OCI-LY7 (cell line): Measurements from ENCODE around the gene CPNE4. TPM values are rescaled to one million over a fixed set of nuclear protein-coding genes. Genes with fewer than 3 reads are reported as not detected.

Experiments
- Bru-seq: library from RNA; stranded (reverse); fragments of 400-500 nt; gene quantifications from one replicate; lab custom pipeline; 2021; lab: Mats Ljungman, UMichigan
- BruChase-seq, 2 experiments: library from RNA; stranded (reverse); fragments of 400-500 nt; gene quantifications; one replicate each; lab custom pipeline; 2021; lab: Mats Ljungman, UMichigan
- BruUV-seq: library from RNA; stranded (reverse); fragments of 400-500 nt; replicated peaks from 2 replicates; lab custom pipeline; 2021; lab: Mats Ljungman, UMichigan
- CTCF ChIA-PET: fragments of 300-600 bp; sonication (Branson Sonifier 250); formaldehyde crosslinking; loops from one replicate; lab custom pipeline; 2022; ENCODE audit warnings: antibody characterized with exemption; ENCODE audit not compliant: unreplicated experiment; lab: Charles Lee
- POLR2A ChIA-PET: fragments of 300-600 bp; sonication (Branson Sonifier 250); formaldehyde crosslinking; loops from one replicate; lab custom pipeline; 2022; ENCODE audit warnings: antibody characterized with exemption; lab: Charles Lee
- DNase-seq: peaks from one replicate; pipeline ENCODE4 v3.0.0-alpha.2; 2015; ENCODE audit warnings: low spot score
- H2AFZ ChIP-seq: fragments of 200-600 bp; sonication (generic), shearing (Covaris generic); 2 replicates; pipeline ENCODE4 v1.6.1; 2014; ENCODE audit warnings: mild to moderate bottlenecking, antibody characterized with exemption, low read length, moderate library complexity
- H3K27ac ChIP-seq: fragments of 200-600 bp; sonication (generic); 2 replicates; pipeline ENCODE4 v1.5.1; 2014; ENCODE audit warnings: mixed run types, low read depth, mild to moderate bottlenecking, moderate library complexity, low read length, inconsistent platforms; ENCODE audit not compliant: poor library complexity, severe bottlenecking
- H3K36me3 ChIP-seq: fragments of 200-600 bp; sonication (generic); 2 replicates; pipeline ENCODE4 v1.6.1; 2014; ENCODE audit warnings: mild to moderate bottlenecking, antibody characterized with exemption, low read length, moderate library complexity, mixed read lengths; ENCODE audit not compliant: insufficient read depth
- H3K4me1 ChIP-seq: fragments of 200-600 bp; sonication (generic); 2 replicates; pipeline ENCODE4 v1.5.1; 2014; ENCODE audit warnings: mild to moderate bottlenecking, low read length; ENCODE audit not compliant: insufficient read depth, poor library complexity, severe bottlenecking
- H3K4me2 ChIP-seq: fragments of 200-600 bp; sonication (generic); 2 replicates; pipeline ENCODE4 v1.6.1; 2014; ENCODE audit warnings: mild to moderate bottlenecking, low read length
- H3K4me3 ChIP-seq: fragments of 200-600 bp; sonication (generic); 2 replicates; pipeline ENCODE4 v1.5.1; 2014; ENCODE audit warnings: mild to moderate bottlenecking, low read depth, low read length; ENCODE audit not compliant: poor library complexity, severe bottlenecking
- H3K79me2 ChIP-seq: fragments of 200-600 bp; sonication (generic); 2 replicates; pipeline ENCODE4 v1.6.1; 2016; ENCODE audit warnings: low read depth, mild to moderate bottlenecking, low read length, moderate library complexity, mixed read lengths; ENCODE audit not compliant: insufficient read depth
- H3K9me2 ChIP-seq: fragments of 200-600 bp; sonication (generic); 2 replicates; pipeline ENCODE4 v1.6.1; 2016; ENCODE audit warnings: mild to moderate bottlenecking, low read length, mixed read lengths; ENCODE audit not compliant: insufficient read depth
- H3K9me3 ChIP-seq: fragments of 200-600 bp; sonication (generic); 2 replicates; pipeline ENCODE4 v1.6.1; 2014; ENCODE audit warnings: mild to moderate bottlenecking, mixed run types, low read length, mixed read lengths
- H4K20me1 ChIP-seq: fragments of 200-600 bp; sonication (generic); 2 replicates; pipeline ENCODE4 v1.6.1; 2014; ENCODE audit warnings: mild to moderate bottlenecking, antibody characterized with exemption, low read length, moderate library complexity, mixed read lengths; ENCODE audit not compliant: insufficient read depth
- EZH2phosphoT487 ChIP-seq: fragments of 200-600 bp; sonication (generic); IDR thresholded peaks from 2 replicates; pipeline ENCODE4 v1.6.1; 2018; ENCODE audit warnings: low read depth, borderline replicate concordance, mild to moderate bottlenecking, mixed run types, antibody characterized with exemption, low read length, moderate library complexity, mixed read lengths
- intact Hi-C: fragments of 100-400 bp; cut with micrococcal nuclease; formaldehyde crosslinking; loops from one replicate; pipeline ENCODE4 v1.10.0; 2022; ENCODE audit not compliant: unreplicated experiment
- long read RNA-seq: library from polyadenylated mRNA; stranded (forward); transcript quantifications from one replicate; pipeline ENCODE4 v2.0.0, GENCODE V29; 2022
- total RNA-seq, 2 experiments: library from RNA; depleted of rRNA in 1 of 2; stranded (reverse); fragments of >200 nt in 1 of 2; shearing (Covaris generic) in 1 of 2; gene quantifications; 2 replicates each; pipeline ENCODE4 v1.2.3, GENCODE V29; 2014 to 2022
- TF ChIP-seq, protein P1 (sequence below): fragments of 200-600 bp; sonication (generic); conservative IDR thresholded peaks from 2 replicates; pipeline ENCODE4 v1.5.1; 2014; ENCODE audit warnings: mild to moderate bottlenecking, antibody characterized with exemption, low read length, moderate library complexity, mixed read lengths

The CPNE4 gene
- total RNA-seq (2014; rRNA removed; shearing (Covaris generic)) (not detected in 2 replicates), total RNA-seq (2022) (not detected in 2 replicates), Bru-seq, nascent RNA (percentile 0 among the genes with signal in this experiment), BruChase-seq, experiment 1, labeled RNA remaining after a 6-hour chase (percentile 1 among the genes with signal in this experiment), BruChase-seq, experiment 2, labeled RNA remaining after a 2-hour chase (percentile 0 among the genes with signal in this experiment)
- long read RNA-seq = 0 reads

DNA sequence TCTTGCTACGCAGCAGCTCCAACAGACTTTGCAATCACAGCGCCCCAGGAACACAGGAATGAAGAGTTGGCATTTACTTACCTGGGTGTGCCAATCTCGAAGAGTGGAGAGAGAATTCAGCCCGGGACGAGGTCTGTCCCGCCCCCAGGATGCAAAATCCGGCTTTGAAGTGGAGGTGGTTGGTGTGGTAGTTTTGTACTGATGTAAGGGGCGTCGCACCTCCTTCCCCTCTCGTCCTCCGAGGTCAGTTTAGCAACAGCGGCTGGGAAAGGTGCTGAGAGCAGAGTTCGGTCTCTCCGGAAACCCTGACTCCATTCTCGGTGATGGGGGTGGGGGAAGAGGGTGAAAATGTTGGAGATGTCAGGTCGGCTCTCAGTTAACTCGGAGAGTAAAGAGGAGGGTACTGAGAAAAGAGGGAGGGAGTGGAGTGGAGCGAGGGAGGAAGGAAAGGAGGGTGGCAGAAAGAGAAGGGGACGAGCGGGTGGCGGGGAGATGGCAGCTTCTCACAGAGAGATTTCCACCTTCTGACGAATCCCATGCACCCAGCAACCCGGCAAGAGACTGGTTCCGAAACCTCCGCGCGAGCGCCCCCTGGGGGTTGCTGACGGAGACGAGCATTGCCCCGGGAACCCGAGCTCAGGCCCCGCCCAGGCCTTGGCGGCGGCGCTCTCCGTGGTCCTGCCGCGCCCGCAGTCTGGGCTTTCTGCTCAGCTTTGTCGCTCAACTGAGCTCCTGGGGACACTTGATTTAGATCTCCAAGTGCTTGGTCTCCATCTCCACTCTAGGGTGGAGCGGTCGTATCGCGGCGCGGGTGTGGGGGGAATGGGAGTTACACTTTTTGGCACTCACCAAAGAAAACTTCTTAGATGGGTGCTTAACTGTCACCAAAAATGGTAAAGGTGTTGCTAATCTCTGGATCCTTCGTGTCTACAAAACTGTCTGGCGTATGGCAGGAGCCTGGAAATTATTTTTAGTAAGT lies at the start of gene CPNE4:
CPNE4 (minus strand) TSS at position 529 of the 979 bp plus-strand sequence.
- peak; percentile 67 for DNase-seq
- Histone ChIP-seq H3K27ac (no peak within 1 kb of the TSS), H3K9me2 (no peaks in the 10 kb centered on the region), H4K20me1 (no peaks in the 10 kb centered on the region), H3K4me1 (no peaks in the 10 kb centered on the region), H3K36me3 (no peaks in the 10 kb centered on the region), H2AFZ (no peak within 1 kb of the TSS), H3K4me3 (no peak within 1 kb of the TSS), H3K79me2 (no peaks in the 10 kb centered on the region), H3K9me3 (no peaks in the 10 kb centered on the region), H3K4me2 (no peak within 1 kb of the TSS)
- no TSS peak for BruUV-seq
- CTCF ChIA-PET = no interaction called here
- intact Hi-C loops = loop anchor here (5.0 kb wide), 2 partner anchors 148 to 308 kb away; no protein-coding TSS in a partner anchor
- TF ChIP-seq, protein P1, sequence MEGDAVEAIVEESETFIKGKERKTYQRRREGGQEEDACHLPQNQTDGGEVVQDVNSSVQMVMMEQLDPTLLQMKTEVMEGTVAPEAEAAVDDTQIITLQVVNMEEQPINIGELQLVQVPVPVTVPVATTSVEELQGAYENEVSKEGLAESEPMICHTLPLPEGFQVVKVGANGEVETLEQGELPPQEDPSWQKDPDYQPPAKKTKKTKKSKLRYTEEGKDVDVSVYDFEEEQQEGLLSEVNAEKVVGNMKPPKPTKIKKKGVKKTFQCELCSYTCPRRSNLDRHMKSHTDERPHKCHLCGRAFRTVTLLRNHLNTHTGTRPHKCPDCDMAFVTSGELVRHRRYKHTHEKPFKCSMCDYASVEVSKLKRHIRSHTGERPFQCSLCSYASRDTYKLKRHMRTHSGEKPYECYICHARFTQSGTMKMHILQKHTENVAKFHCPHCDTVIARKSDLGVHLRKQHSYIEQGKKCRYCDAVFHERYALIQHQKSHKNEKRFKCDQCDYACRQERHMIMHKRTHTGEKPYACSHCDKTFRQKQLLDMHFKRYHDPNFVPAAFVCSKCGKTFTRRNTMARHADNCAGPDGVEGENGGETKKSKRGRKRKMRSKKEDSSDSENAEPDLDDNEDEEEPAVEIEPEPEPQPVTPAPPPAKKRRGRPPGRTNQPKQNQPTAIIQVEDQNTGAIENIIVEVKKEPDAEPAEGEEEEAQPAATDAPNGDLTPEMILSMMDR = peak; percentile 82
- TF ChIP-seq EZH2phosphoT487 = no peak
- POLR2A ChIA-PET = no interaction called here

DNA sequence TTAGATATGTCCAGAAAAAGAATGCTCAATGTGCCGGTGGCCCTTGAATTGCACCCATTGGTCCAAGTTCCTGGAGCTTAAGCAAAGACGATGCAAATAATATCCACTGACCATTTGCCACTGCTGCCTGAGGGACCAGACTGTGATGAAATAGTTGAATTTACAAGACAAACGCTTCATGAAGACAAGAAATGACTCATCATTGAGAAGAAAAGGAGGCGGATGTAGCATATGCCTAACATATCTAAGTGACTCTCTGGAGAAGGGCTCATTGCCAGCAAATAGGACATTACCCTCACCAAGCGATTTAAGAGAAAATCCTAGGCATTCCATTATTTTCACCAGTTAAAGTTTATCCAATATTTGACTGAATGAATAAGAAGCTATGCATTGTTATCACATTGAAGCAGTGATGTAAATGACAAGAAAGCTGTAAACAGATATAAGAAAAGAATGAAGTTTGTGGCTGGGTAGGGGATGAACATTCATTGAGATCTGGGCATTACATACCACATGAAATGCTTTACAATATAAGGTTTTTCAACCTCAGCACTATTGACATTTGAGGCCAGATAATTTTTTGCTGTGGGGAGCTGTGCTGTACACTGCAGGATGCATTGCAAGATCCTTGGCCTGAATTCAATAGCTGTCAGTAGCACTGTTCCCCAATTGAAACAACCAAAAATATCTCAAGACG lies 48.9 kb upstream of the CPNE4 start:
- Histone ChIP-seq H3K27ac (no peak overlapping the region), H3K4me2 (no peak overlapping the region), H3K4me3 (no peak overlapping the region), H3K9me2 (no peaks in the 10 kb centered on the region), H3K36me3 (no peaks in the 10 kb centered on the region), H4K20me1 (no peaks in the 10 kb centered on the region), H2AFZ (no peak overlapping the region), H3K79me2 (no peaks in the 10 kb centered on the region), H3K4me1 (no peaks in the 10 kb centered on the region), H3K9me3 (no peaks in the 10 kb centered on the region)
- no peak for DNase-seq
- no TSS peak for BruUV-seq
- POLR2A ChIA-PET = no interaction called here
- TF ChIP-seq, protein P1 = no peak
- no peak for TF ChIP-seq EZH2phosphoT487
- CTCF ChIA-PET = no interaction called here
- intact Hi-C loops = no loop called here
